GM15510 (cell line): ENCODE data around the gene ARL8B.

Experiments
- POLR2A ChIP-seq: IDR thresholded peaks from 3 replicates; pipeline ENCODE4 v1.6.1; 2011; ENCODE audit warnings: borderline replicate concordance; ENCODE audit not compliant: insufficient read length; ENCODE audit errors: extremely low read depth

Gene ARL8B

GRCh38 chr3:5212628-5213573 is 90.8 kb downstream of the ARL8B start:
- TF ChIP-seq POLR2A: no peak

DNA sequence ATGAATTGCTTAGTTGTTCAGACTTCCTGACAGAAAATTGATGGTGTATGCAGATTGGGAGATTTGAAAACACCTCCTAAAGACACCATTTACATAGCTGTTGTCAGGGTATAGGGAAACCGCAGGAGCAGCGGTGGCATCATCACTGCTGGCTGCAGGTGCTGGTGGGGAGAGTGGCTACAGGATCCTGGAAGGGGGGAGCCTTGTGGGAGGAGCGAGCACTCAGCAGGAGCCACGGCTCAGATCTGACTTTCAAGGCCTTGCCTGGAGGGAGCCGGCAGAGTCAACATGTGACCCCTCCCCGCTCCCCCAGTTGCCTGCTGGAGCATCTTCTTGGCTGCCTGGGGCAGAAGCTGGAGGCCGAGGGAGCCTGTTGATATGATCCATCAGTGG is 91.5 kb downstream of the ARL8B start:
- TF ChIP-seq POLR2A: no peak

DNA sequence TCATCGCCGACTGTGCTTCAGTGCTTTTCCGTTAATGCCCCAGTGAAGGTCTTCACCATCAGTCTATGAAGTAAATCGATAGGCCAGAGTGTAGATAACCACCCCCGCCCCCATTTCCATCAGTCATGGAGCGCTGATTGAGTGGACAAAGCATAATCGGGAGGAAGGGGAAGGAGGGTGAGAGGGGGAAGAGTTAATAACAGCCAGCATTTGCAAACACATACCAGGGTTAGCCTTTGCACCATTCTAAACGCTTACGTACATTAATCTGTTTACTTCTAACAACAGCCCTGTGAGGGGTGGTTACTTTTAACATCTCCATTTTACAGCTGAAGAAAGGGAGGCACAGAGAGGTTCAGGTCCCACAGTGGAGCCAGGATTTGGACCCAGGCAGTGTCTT is 92.3 kb downstream of the ARL8B start:
- TF ChIP-seq POLR2A: no peak

DNA sequence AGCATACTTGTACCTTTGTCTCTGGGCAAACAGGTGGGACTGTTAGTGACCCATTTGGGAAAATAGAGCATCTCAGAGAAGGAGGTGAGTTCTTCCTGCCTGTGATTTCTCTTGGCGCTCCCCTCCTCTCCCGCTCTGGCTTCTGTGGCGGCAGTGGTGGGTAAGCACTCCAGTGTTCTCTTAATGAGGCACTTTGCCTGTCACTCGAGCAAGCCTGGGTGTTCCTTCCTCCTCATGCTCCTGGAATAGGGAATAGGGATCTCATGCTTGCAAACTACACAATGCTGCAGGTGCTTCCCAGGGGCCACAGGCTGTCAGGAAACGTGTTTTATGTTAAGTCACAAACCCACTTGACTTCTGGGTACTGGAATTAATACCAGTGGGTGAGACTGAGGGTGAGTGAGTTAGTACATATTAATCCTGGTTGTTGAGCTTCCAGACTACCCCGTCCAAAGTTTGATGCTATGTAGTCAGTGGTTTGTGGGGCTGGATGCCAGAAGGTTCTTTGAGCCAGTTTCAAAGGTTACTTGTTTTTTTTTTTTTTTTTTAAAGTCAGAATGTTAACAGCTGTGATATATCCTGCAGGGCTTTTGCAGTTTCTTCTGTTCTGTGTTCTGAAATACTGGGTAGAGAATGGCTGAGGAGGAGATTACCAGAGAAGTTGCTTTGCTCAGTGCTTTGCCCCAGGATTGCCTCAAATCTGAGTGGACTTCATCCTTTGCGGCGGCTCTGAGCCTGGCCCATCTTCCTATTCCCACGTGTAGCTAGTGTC is 95.9 kb downstream of the ARL8B start:
- no peak for TF ChIP-seq POLR2A

GRCh38 chr3:5218815-5219214 is 96.7 kb downstream of the ARL8B start:
- TF ChIP-seq POLR2A: no peak

GRCh38 chr3:5219216-5219615 is 97.1 kb downstream of the ARL8B start:
- no peak for TF ChIP-seq POLR2A

GRCh38 chr3:5220193-5220592 is 98.1 kb downstream of the ARL8B start:
- peak; percentile 25 for TF ChIP-seq POLR2A

- TF ChIP-seq POLR2A: no peak
These were observed 98.8 kb downstream of the ARL8B start for GRCh38 chr3:5220667-5221431.

GRCh38 chr3:5221701-5222100 is 99.6 kb downstream of the ARL8B start:
- TF ChIP-seq POLR2A: no peak

DNA sequence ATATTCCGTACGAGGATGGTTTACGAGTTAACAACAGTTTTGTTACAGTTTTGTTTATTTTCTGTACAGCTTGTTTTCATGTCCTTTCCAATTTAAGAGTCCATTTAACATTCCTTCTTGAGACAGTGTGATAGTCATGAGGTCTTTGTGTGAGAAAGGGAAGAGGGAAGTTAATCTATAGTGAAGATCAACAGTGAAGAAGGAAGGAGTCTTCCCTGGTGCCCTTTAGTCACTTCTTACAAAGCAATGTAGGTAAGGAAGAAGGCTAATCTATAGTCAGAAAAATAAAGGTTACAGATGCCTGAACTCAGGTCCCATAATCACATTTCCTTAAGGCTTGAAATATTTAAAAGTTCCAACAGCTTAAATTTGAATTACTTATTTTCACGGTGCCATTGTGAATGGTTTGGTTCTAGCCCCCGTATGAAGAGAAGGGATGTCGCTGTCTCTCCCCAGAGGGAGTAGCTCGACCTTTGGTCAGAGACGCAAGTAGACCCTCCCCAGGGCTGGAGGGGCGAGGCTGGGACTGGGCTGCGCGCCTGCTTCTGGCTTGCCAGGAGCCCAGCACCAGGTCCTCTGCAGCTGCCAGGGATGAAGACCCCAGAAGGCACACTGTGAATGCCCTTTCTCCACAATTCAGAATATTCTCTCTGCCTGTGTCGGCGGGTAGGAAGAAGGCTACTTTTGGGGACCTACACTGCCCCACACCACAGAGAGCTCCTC is 100.4 kb downstream of the ARL8B start:
- no peak for TF ChIP-seq POLR2A

GRCh38 chr3:5226783-5227182 is 104.7 kb downstream of the ARL8B start:
- no peak for TF ChIP-seq POLR2A

DNA sequence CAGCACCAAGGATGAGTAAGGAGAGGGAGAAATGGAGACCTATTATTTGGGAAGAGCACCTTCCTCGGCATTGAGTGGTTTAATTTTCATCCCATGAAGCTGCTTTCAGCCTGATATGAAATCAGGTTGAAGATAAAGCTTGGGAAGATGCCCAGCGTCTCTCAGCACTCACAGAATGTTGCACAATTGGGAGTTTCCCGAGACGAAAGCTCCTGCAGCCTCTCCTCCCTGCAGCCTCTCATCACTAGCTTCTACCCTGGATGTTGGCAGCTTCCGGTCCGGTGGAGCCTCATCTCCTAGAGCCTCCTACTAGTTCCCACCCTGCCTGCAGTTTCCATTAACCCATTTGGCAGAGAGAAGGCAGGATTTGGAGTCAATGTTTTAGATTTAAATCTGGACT is 105.7 kb downstream of the ARL8B start:
- no peak for TF ChIP-seq POLR2A

GRCh38 chr3:5229414-5229813 is 107.3 kb downstream of the ARL8B start:
- no peak for TF ChIP-seq POLR2A
